ENCODE data around the gene DIO1. TPM values are rescaled to one million over a fixed set of nuclear protein-coding genes. Genes with fewer than 3 reads are reported as not detected.

DIO1 gene
- total RNA-seq, 1 donor from 2014 or later: not detected

- no peak for TF ChIP-seq CTCF (IDR thresholded peaks at IDR 0.05)
- DNase-seq (ENCODE audit: extremely low spot score, unreplicated experiment): no peak
- Mint-ChIP-seq H3K4me3 (ENCODE audit: unreplicated experiment) (no peak overlapping the region), H3K27me3 (ENCODE audit: unreplicated experiment) (no peaks in the 10 kb centered on the region), H3K9me3 (ENCODE audit: unreplicated experiment) (no peaks in the 10 kb centered on the region), H3K27ac (ENCODE audit: unreplicated experiment) (no peak overlapping the region), H3K4me1 (ENCODE audit: unreplicated experiment) (peaks cover 16% of the 10 kb centered on the region), H3K36me3 (ENCODE audit: unreplicated experiment) (peaks cover 7% of the 10 kb centered on the region)
Measured at GRCh38 chr1:53891018-53891417, 3.0 kb upstream of the DIO1 start.

GRCh38 chr1:53891678-53892077, 2.3 kb upstream of the DIO1 start:
- no peak overlapping the region for H3K4me3 Mint-ChIP-seq (ENCODE audit: unreplicated experiment)

GRCh38 chr1:53892911-53893310, 1.1 kb upstream of the DIO1 start:
- no peak for DNase-seq (ENCODE audit: extremely low spot score, unreplicated experiment)
- Mint-ChIP-seq H3K27me3 (ENCODE audit: unreplicated experiment) (no peaks in the 10 kb centered on the region), H3K27ac (ENCODE audit: unreplicated experiment) (no peak overlapping the region), H3K9me3 (ENCODE audit: unreplicated experiment) (no peaks in the 10 kb centered on the region), H3K4me1 (ENCODE audit: unreplicated experiment) (peaks cover 25% of the 10 kb centered on the region), H3K36me3 (ENCODE audit: unreplicated experiment) (no peaks in the 10 kb centered on the region), H3K4me3 (ENCODE audit: unreplicated experiment) (no peak overlapping the region)
- no peak for TF ChIP-seq CTCF (IDR thresholded peaks at IDR 0.05)

More at GRCh38 chr1:53891678-53892077, 2.3 kb upstream of the DIO1 start:
- peaks cover 5% of the 10 kb centered on the region for H3K36me3 Mint-ChIP-seq (ENCODE audit: unreplicated experiment)
- H3K27me3 Mint-ChIP-seq (ENCODE audit: unreplicated experiment): no peaks in the 10 kb centered on the region
- DNase-seq (ENCODE audit: extremely low spot score, unreplicated experiment): no peak
- TF ChIP-seq CTCF (IDR thresholded peaks at IDR 0.05): no peak
- H3K4me1 Mint-ChIP-seq (ENCODE audit: unreplicated experiment): peaks cover 20% of the 10 kb centered on the region
- no peaks in the 10 kb centered on the region for H3K9me3 Mint-ChIP-seq (ENCODE audit: unreplicated experiment)
- H3K27ac Mint-ChIP-seq (ENCODE audit: unreplicated experiment): no peak overlapping the region

- no peak overlapping the region for H3K4me3 Mint-ChIP-seq (ENCODE audit: unreplicated experiment)
- no peaks in the 10 kb centered on the region for H3K9me3 Mint-ChIP-seq (ENCODE audit: unreplicated experiment)
- peaks cover 22% of the 10 kb centered on the region for H3K4me1 Mint-ChIP-seq (ENCODE audit: unreplicated experiment)
- H3K36me3 Mint-ChIP-seq (ENCODE audit: unreplicated experiment): no peaks in the 10 kb centered on the region
- no peaks in the 10 kb centered on the region for H3K27me3 Mint-ChIP-seq (ENCODE audit: unreplicated experiment)
- H3K27ac Mint-ChIP-seq (ENCODE audit: unreplicated experiment): no peak overlapping the region
- no peak for DNase-seq (ENCODE audit: extremely low spot score, unreplicated experiment)
- TF ChIP-seq CTCF (IDR thresholded peaks at IDR 0.05): no peak
Measured at GRCh38 chr1:53894644-53895043, 657 bp downstream of the DIO1 start.

- Mint-ChIP-seq H3K27me3 (ENCODE audit: unreplicated experiment) (no peaks in the 10 kb centered on the region), H3K36me3 (ENCODE audit: unreplicated experiment) (no peaks in the 10 kb centered on the region), H3K9me3 (ENCODE audit: unreplicated experiment) (no peaks in the 10 kb centered on the region), H3K27ac (ENCODE audit: unreplicated experiment) (no peak overlapping the region), H3K4me3 (ENCODE audit: unreplicated experiment) (no peak overlapping the region), H3K4me1 (ENCODE audit: unreplicated experiment) (peaks cover 17% of the 10 kb centered on the region)
- DNase-seq (ENCODE audit: extremely low spot score, unreplicated experiment): no peak
- TF ChIP-seq CTCF (IDR thresholded peaks at IDR 0.05): no peak
Measured at GRCh38 chr1:53895421-53895820, 1.4 kb downstream of the DIO1 start.

Measured in osteocyte (in vitro differentiated cells).